ENCODE measurements around the gene COG2. TPM values are rescaled to one million over a fixed set of nuclear protein-coding genes. Genes with fewer than 3 reads are reported as not detected.
A peak's percentile ranks its signal among the peaks of the same experiment; 100 is the strongest.

Gene COG2
- total RNA-seq, 1 experiment from 2014 or later: 46.9 TPM

- H3K9me3 Mint-ChIP-seq (ENCODE audit: unreplicated experiment): no peaks in the 10 kb centered on the region
- Histone ChIP-seq H3K9me3 (no peaks in the 10 kb centered on the region), H3K36me3 (ENCODE audit: control insufficient read depth, insufficient read depth, low read length) (no peaks in the 10 kb centered on the region), H3K4me3 (ENCODE audit: low read depth, low read length) (no peak overlapping the region), H3K27me3 (replicated peaks; ENCODE audit: control insufficient read depth, insufficient read depth, low read length) (no peaks in the 10 kb centered on the region), H3K4me1 (no peaks in the 10 kb centered on the region)
- no peaks in the 10 kb centered on the region for H3K4me1 Mint-ChIP-seq (ENCODE audit: low read depth, unreplicated experiment)
- POLR2A ChIA-PET: no interaction called here
- CTCF ChIA-PET: interaction anchor here (1.9 kb wide), 1 partner anchor 141 kb away, joined by 5 read pairs; no protein-coding TSS in a partner anchor
- no TSS peak for BruUV-seq (replicated peaks)
- intact Hi-C loops (cut with micrococcal nuclease; ENCODE audit: unreplicated experiment): loop anchor here (1.0 to 2.0 kb wide), 5 partner anchors 76 to 347 kb away; partner anchors contain the start of gene ARV1
- peak; percentile 56 to 65 for DNase-seq
- H3K27ac Mint-ChIP-seq (ENCODE audit: unreplicated experiment): no peak overlapping the region
- no peaks in the 10 kb centered on the region for H3K36me3 Mint-ChIP-seq (ENCODE audit: insufficient read depth, unreplicated experiment)
- no peaks in the 10 kb centered on the region for H3K27me3 Mint-ChIP-seq (ENCODE audit: insufficient read depth, unreplicated experiment)
- no peak overlapping the region for H3K4me3 Mint-ChIP-seq (ENCODE audit: unreplicated experiment)
- peak; percentile 75 to 84 for TF ChIP-seq CTCF (IDR thresholded peaks at IDR 0.05; ENCODE audit: insufficient read depth in 1 of 2, low read depth in 1 of 2, low read length in 1 of 2, severe bottlenecking in 1 of 2, unreplicated experiment in 1 of 2)
Observed at GRCh38 chr1:230632273-230632873, 9.9 kb upstream of the COG2 start.

GRCh38 chr1:230633469-230633868 is 8.8 kb upstream of the COG2 start:
- ChIA-PET POLR2A (no interaction called here), CTCF (interaction anchor here (1.9 kb wide), 1 partner anchor 139 kb away, joined by 5 read pairs; no protein-coding TSS in a partner anchor)
- no peak for TF ChIP-seq CTCF (IDR thresholded peaks at IDR 0.05; ENCODE audit: insufficient read depth in 1 of 2, low read depth in 1 of 2, low read length in 1 of 2, severe bottlenecking in 1 of 2, unreplicated experiment in 1 of 2)
- H3K36me3 Mint-ChIP-seq (ENCODE audit: insufficient read depth, unreplicated experiment): no peaks in the 10 kb centered on the region
- DNase-seq: no peak
- no peaks in the 10 kb centered on the region for H3K9me3 ChIP-seq
- no peaks in the 10 kb centered on the region for H3K9me3 Mint-ChIP-seq (ENCODE audit: unreplicated experiment)
- no peaks in the 10 kb centered on the region for H3K4me1 ChIP-seq
- H3K27ac Mint-ChIP-seq (ENCODE audit: unreplicated experiment): no peak overlapping the region
- H3K4me3 Mint-ChIP-seq (ENCODE audit: unreplicated experiment): no peak overlapping the region
- no peaks in the 10 kb centered on the region for H3K27me3 Mint-ChIP-seq (ENCODE audit: insufficient read depth, unreplicated experiment)
- H3K27me3 ChIP-seq (replicated peaks; ENCODE audit: control insufficient read depth, insufficient read depth, low read length): no peaks in the 10 kb centered on the region
- no TSS peak for BruUV-seq (replicated peaks)
- intact Hi-C loops (cut with micrococcal nuclease; ENCODE audit: unreplicated experiment): loop anchor here (2.0 kb wide), 1 partner anchor 75 kb away; no protein-coding TSS in a partner anchor
- H3K4me3 ChIP-seq (ENCODE audit: low read depth, low read length): no peak overlapping the region
- H3K36me3 ChIP-seq (ENCODE audit: control insufficient read depth, insufficient read depth, low read length): no peaks in the 10 kb centered on the region
- H3K4me1 Mint-ChIP-seq (ENCODE audit: low read depth, unreplicated experiment): no peaks in the 10 kb centered on the region

- H3K4me1 ChIP-seq: no peaks in the 10 kb centered on the region; the same call in 1 of the 2 replicates
- intact Hi-C loops (cut with micrococcal nuclease; ENCODE audit: unreplicated experiment): no loop called here
Observed at GRCh38 chr1:230634384-230634783, 7.9 kb upstream of the COG2 start.

More at GRCh38 chr1:230634384-230634783, 7.9 kb upstream of the COG2 start:
- Mint-ChIP-seq H3K27ac (ENCODE audit: unreplicated experiment) (no peak overlapping the region), H3K4me1 (ENCODE audit: low read depth, unreplicated experiment) (peaks cover 5% of the 10 kb centered on the region), H3K4me3 (ENCODE audit: unreplicated experiment) (no peak overlapping the region), H3K9me3 (ENCODE audit: unreplicated experiment) (no peaks in the 10 kb centered on the region), H3K36me3 (ENCODE audit: insufficient read depth, unreplicated experiment) (no peaks in the 10 kb centered on the region), H3K27me3 (ENCODE audit: insufficient read depth, unreplicated experiment) (no peaks in the 10 kb centered on the region)
- no peak overlapping the region for H3K4me3 ChIP-seq (ENCODE audit: low read depth, low read length)
- ChIA-PET CTCF (interaction anchor here (1.9 kb wide), 1 partner anchor 139 kb away, joined by 5 read pairs; no protein-coding TSS in a partner anchor), POLR2A (no interaction called here)
- no peaks in the 10 kb centered on the region for H3K27me3 ChIP-seq (replicated peaks; ENCODE audit: control insufficient read depth, insufficient read depth, low read length)
- H3K9me3 ChIP-seq: no peaks in the 10 kb centered on the region
- H3K36me3 ChIP-seq (ENCODE audit: control insufficient read depth, insufficient read depth, low read length): no peaks in the 10 kb centered on the region
- DNase-seq: no peak
- BruUV-seq (replicated peaks): no TSS peak
- TF ChIP-seq CTCF (IDR thresholded peaks at IDR 0.05; ENCODE audit: insufficient read depth in 1 of 2, low read depth in 1 of 2, low read length in 1 of 2, severe bottlenecking in 1 of 2, unreplicated experiment in 1 of 2): no peak

All from Caco-2 (cell line).